ENCODE results near the gene TBC1D30.

TBC1D30 gene

GRCh38 chr12:64912516-64913255 is 88.2 kb downstream of the TBC1D30 start:
- DNase-seq (ENCODE audit: low spot score) = no peak

DNA sequence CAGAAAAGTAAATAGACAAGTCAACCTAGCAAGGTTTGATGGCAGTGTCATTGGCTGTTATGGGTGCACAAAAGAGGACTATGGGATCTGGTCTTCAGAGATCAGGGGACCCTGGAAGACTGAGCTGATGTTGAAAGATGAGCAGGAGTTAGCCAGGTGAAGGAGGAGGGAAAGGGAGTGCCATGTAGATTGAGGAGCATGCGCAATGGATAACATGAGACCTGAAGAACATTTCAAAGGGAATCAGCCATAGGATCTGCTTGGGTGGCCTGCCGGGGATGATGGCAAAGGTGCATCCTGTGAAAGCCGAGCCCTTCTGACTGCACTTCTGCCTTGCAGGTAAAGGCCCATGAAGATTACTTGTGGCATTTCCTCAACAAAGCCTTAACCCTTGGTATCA is 90.8 kb downstream of the TBC1D30 start:
- DNase-seq (ENCODE audit: low spot score) = no peak

- DNase-seq (ENCODE audit: low spot score) = no peak
Observed at GRCh38 chr12:64916411-64917261, 92.2 kb downstream of the TBC1D30 start.

DNA sequence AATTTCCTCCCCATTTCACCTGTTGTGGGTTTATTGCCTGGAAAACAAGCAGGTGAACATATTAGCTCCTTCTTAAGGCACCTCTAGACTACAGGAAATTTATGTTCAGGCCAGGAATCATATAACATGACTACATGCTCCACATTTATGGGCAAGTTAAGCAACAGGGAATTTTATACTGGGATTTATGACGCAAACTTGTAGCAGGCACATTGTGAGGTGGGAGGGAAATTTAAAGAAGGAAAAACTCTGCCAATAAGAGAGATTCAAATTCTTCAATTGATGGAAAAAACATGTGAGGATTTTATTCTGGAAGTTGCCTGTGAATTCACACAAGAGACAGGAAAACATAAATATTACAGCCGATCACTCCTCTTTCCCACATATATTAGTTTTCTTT is 93.9 kb downstream of the TBC1D30 start:
- no peak for DNase-seq (ENCODE audit: low spot score)

GRCh38 chr12:64918801-64919200 is 94.4 kb downstream of the TBC1D30 start:
- no peak for DNase-seq (ENCODE audit: low spot score)

DNA sequence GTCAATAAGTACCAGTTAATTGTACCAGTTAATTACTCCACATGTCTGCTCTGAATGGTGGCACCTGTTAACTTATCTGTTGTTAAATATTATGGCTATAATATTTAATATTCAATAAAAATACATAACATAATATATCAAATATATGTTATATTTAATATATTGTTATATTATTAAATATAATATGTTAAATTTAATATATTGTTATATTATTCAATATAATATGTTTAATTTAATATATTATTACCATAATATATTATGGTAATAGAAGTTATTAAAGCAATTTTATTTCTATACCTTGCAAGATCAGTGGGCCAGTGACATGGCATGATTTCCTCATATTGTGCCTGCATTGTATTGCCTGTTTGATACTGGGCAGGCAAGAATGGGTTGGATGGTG is 98.4 kb downstream of the TBC1D30 start:
- no peak for DNase-seq (ENCODE audit: low spot score)

DNA sequence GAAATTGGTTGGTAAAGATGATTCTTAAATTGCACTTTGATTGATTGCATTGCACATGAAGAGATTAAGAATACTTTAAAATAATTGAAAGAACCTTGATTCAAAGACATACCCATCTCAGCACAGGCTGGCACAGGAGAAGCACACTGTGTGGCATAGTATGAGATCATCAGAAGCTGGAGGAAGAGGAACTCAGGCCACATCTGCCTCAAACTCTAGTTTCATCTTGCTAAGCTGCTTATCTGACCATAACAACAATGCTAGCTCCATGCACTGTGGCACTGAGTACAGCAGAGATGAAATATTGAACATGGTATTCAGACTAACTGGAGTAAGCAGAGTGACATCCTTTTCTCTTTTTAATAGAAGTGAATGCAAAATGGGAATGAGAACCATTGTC is 99.1 kb downstream of the TBC1D30 start:
- no peak for DNase-seq (ENCODE audit: low spot score)
